IMR-90 (cell line): ENCODE data around the gene ATXN10. TPM values are rescaled to one million over a fixed set of nuclear protein-coding genes. Genes with fewer than 3 reads are reported as not detected.
A peak's percentile ranks its signal among the peaks of the same experiment; 100 is the strongest.

Experiments
- ATAC-seq: fragments of 200-7000 bp; cut with Tn5 transposase; 2 replicates; pipeline ENCODE4 v1.9.1; 2020; ENCODE audit warnings: low read depth, mild to moderate bottlenecking, moderate library complexity
- BruUV-seq: library from RNA; stranded (reverse); fragments of 400-500 nt; replicated peaks from 2 replicates; lab custom pipeline; 2021; lab: Mats Ljungman, UMichigan
- CTCF ChIA-PET: fragments of 300-600 bp; formaldehyde crosslinking; extraction: SDS; loops from one replicate; lab custom pipeline; 2021; ENCODE audit warnings: antibody characterized with exemption; lab: Yijun Ruan, JAX
- POLR2A ChIA-PET: fragments of 300-600 bp; sonication (Branson Sonifier 250); formaldehyde crosslinking; loops from one replicate; lab custom pipeline; 2022; ENCODE audit warnings: antibody characterized with exemption; ENCODE audit not compliant: unreplicated experiment; lab: Charles Lee
- DNase-seq: peaks from one replicate; pipeline ENCODE4 v3.0.0; 2013
- H2AFZ ChIP-seq: replicated peaks from 2 replicates; pipeline ENCODE3; 2013; ENCODE audit warnings: low read length, mild to moderate bottlenecking; ENCODE audit not compliant: poor library complexity
- H2AK5ac ChIP-seq: 2 replicates; pipeline ENCODE4 v1.6.1; 2013; ENCODE audit warnings: low read depth, low read length, inconsistent platforms
- H2AK9ac ChIP-seq: replicated peaks from 2 replicates; pipeline ENCODE3; 2013; ENCODE audit warnings: mild to moderate bottlenecking, low read depth, low read length, moderate library complexity; ENCODE audit not compliant: poor library complexity
- H2BK120ac ChIP-seq: 2 replicates; pipeline ENCODE4 v1.6.1; 2013; ENCODE audit warnings: low read depth, low read length, inconsistent platforms
- H2BK15ac ChIP-seq: 3 replicates; pipeline ENCODE4 v1.6.1; 2013; ENCODE audit warnings: low read depth, low read length, inconsistent platforms
- H2BK20ac ChIP-seq: 2 replicates; pipeline ENCODE4 v1.6.1; 2013; ENCODE audit warnings: low read depth, mild to moderate bottlenecking, inconsistent platforms, low read length, moderate library complexity
- H2BK5ac ChIP-seq: 2 replicates; pipeline ENCODE4 v1.6.1; 2013; ENCODE audit warnings: mild to moderate bottlenecking, low read depth, low read length, inconsistent platforms; ENCODE audit not compliant: poor library complexity, severe bottlenecking
- H3K14ac ChIP-seq: replicated peaks from 2 replicates; pipeline ENCODE4 v1.6.1; 2013; ENCODE audit warnings: low read depth, low read length, inconsistent platforms
- H3K18ac ChIP-seq: 2 replicates; pipeline ENCODE4 v1.6.1; 2013; ENCODE audit warnings: low read depth, low read length, control low read depth
- H3K23ac ChIP-seq: 2 replicates; pipeline ENCODE4 v1.6.1; 2013; ENCODE audit warnings: low read depth, low read length, inconsistent platforms
- H3K27ac ChIP-seq: 2 replicates; pipeline ENCODE4 v1.5.1; 2013; ENCODE audit warnings: mild to moderate bottlenecking, control low read depth, low read length; ENCODE audit not compliant: insufficient read depth
- H3K27me3 ChIP-seq: 2 replicates; pipeline ENCODE4 v1.6.1; 2013; ENCODE audit warnings: low read length; ENCODE audit not compliant: control insufficient read depth, insufficient read depth
- H3K36me3 ChIP-seq: 2 replicates; pipeline ENCODE4 v1.6.1; 2013; ENCODE audit warnings: low read length, mixed read lengths; ENCODE audit not compliant: control insufficient read depth, insufficient read depth
- H3K4ac ChIP-seq: 2 replicates; pipeline ENCODE4 v1.6.1; 2013; ENCODE audit warnings: low read depth, low read length, inconsistent platforms
- H3K4me1 ChIP-seq: 2 replicates; pipeline ENCODE4 v1.6.1; 2013; ENCODE audit warnings: low read length, mixed read lengths; ENCODE audit not compliant: control insufficient read depth, insufficient read depth
- H3K4me2 ChIP-seq: 2 replicates; pipeline ENCODE4 v1.6.1; 2013; ENCODE audit warnings: low read depth, mild to moderate bottlenecking, control low read depth, low read length, moderate library complexity
- H3K4me3 ChIP-seq: 2 replicates; pipeline ENCODE4 v1.5.1; 2013; ENCODE audit warnings: low read depth, mild to moderate bottlenecking, control low read depth, low read length, moderate library complexity; ENCODE audit not compliant: insufficient read depth
- H3K56ac ChIP-seq: 2 replicates; pipeline ENCODE4 v1.6.1; 2013; ENCODE audit warnings: low read length, inconsistent platforms; ENCODE audit not compliant: insufficient read depth; ENCODE audit errors: extremely low read depth
- H3K79me1 ChIP-seq, 2 experiments: 2 replicates each; pipeline ENCODE4 v1.6.1; 2013; ENCODE audit warnings: low read length in 2 of 2, inconsistent platforms in 1 of 2, low read depth in 1 of 2
- H3K9ac ChIP-seq: 2 replicates; pipeline ENCODE4 v1.6.1; 2013; ENCODE audit warnings: low read depth, low read length, control low read depth
- H3K9me1 ChIP-seq: 2 replicates; pipeline ENCODE4 v1.6.1; 2013; ENCODE audit warnings: low read length, inconsistent platforms; ENCODE audit not compliant: insufficient read depth
- H3K9me3 ChIP-seq: 2 replicates; pipeline ENCODE4 v1.6.1; 2013; ENCODE audit warnings: low read length; ENCODE audit not compliant: control insufficient read depth, insufficient read depth
- H4K20me1 ChIP-seq: 2 replicates; pipeline ENCODE4 v1.6.1; 2013; ENCODE audit warnings: low read length, inconsistent platforms; ENCODE audit not compliant: insufficient read depth
- H4K5ac ChIP-seq: 2 replicates; pipeline ENCODE4 v1.6.1; 2013; ENCODE audit warnings: mild to moderate bottlenecking, low read depth, low read length, control low read depth
- H4K8ac ChIP-seq, 2 experiments: 2 replicates each; pipeline ENCODE4 v1.6.1; 2013; ENCODE audit warnings: low read depth in 2 of 2, low read length in 2 of 2, control low read depth in 1 of 2, inconsistent platforms in 1 of 2
- H4K91ac ChIP-seq: 2 replicates; pipeline ENCODE4 v1.6.1; 2013; ENCODE audit warnings: low read depth, low read length, inconsistent platforms; ENCODE audit not compliant: insufficient read depth
- BHLHE40 ChIP-seq: fragments of 150-350 bp; IDR thresholded peaks from 2 replicates; pipeline ENCODE4 v1.6.1; 2016; ENCODE audit warnings: mild to moderate bottlenecking, low read depth, low read length
- CEBPB ChIP-seq: IDR thresholded peaks from 2 replicates; pipeline ENCODE4 v1.6.1; 2012; ENCODE audit warnings: low read depth, low read length, improper control_type of control experiment
- CHD1 ChIP-seq: IDR thresholded peaks from 2 replicates; pipeline ENCODE4 v1.6.1; 2012; ENCODE audit warnings: low read depth, low read length, improper control_type of control experiment
- CTCF ChIP-seq: conservative IDR thresholded peaks from 2 replicates; pipeline ENCODE4 v1.5.1; 2012; ENCODE audit warnings: mild to moderate bottlenecking, low read depth, low read length, improper control_type of control experiment
- ELK1 ChIP-seq: fragments of 150-350 bp; IDR thresholded peaks from 2 replicates; pipeline ENCODE4 v1.6.1; 2016; ENCODE audit warnings: low read depth, mild to moderate bottlenecking, low read length, moderate library complexity, borderline replicate concordance
- MAFK ChIP-seq: IDR thresholded peaks from 2 replicates; pipeline ENCODE4 v1.6.1; 2012; ENCODE audit warnings: low read depth, low read length, improper control_type of control experiment
- NFE2L2 ChIP-seq: fragments of 150-350 bp; IDR thresholded peaks from 2 replicates; pipeline ENCODE4 v1.6.1; 2016; ENCODE audit warnings: low read depth, mild to moderate bottlenecking, low read length
- POLR2A ChIP-seq: IDR thresholded peaks from 2 replicates; pipeline ENCODE4 v1.6.1; 2012; ENCODE audit warnings: mild to moderate bottlenecking, low read depth, low read length
- RAD21 ChIP-seq: IDR thresholded peaks from 2 replicates; pipeline ENCODE4 v1.6.1; 2012; ENCODE audit warnings: low read length, improper control_type of control experiment
- RCOR1 ChIP-seq: IDR thresholded peaks from 2 replicates; pipeline ENCODE4 v1.6.1; 2012; ENCODE audit warnings: mild to moderate bottlenecking, low read length, improper control_type of control experiment; ENCODE audit not compliant: insufficient replicate concordance
- RFX5 ChIP-seq: IDR thresholded peaks from 2 replicates; pipeline ENCODE4 v1.8.0; 2012; ENCODE audit warnings: low read depth, mild to moderate bottlenecking, low read length, moderate library complexity
- WGBS, 2 experiments: methylation state at CpG; one replicate each; pipeline versions ENCODE4 v1.1.5 to v1.1.7; 2013; ENCODE audit warnings: missing lambda C conversion rate in 2 of 2; ENCODE audit not compliant: insufficient read length in 1 of 2; ENCODE audit errors: extremely low coverage in 2 of 2; 5-methylcytosine and 5-hydroxymethylcytosine counted together
- dilution Hi-C: fragments of 300-500 bp; cut with HindIII; formaldehyde crosslinking; loops from one replicate; pipeline ENCODE4 v1.14.3; 2018; ENCODE audit warnings: low sequenced_read_pairs; ENCODE audit not compliant: unreplicated experiment
- in situ Hi-C: fragments of 300-500 bp; cut with MboI; formaldehyde crosslinking; loops from 3 replicates; pipeline ENCODE4 v1.14.3; 2019; ENCODE audit warnings: low sequenced_read_pairs, inconsistent platforms, mixed read lengths
- intact Hi-C: fragments of 100-400 bp; cut with micrococcal nuclease; formaldehyde crosslinking; loops from 2 replicates; pipeline ENCODE4 v1.10.0; 2022
- polyA plus RNA-seq, 3 experiments: library from polyadenylated mRNA; depleted of rRNA; stranded (reverse); fragments of >200 nt; gene quantifications; 2 replicates each; pipeline ENCODE4 v1.2.3, GENCODE V29; 2012; ENCODE audit warnings: low replicate concordance in 1 of 3
- total RNA-seq: library from RNA; depleted of rRNA; stranded (reverse); fragments of >200 nt; gene quantifications from 2 replicates; pipeline ENCODE4 v1.2.3, GENCODE V29; 2012

ATXN10 gene
- total and polyA plus RNA-seq, 2 of the 4 experiments (the other 2 are of a cell fraction) = 116 to 231 TPM

- in situ Hi-C loops = no loop called here
- no peak overlapping the region for H3K14ac ChIP-seq
- POLR2A ChIA-PET = no interaction called here
- TF ChIP-seq CEBPB = no peak
- no peak for TF ChIP-seq MAFK
- TF ChIP-seq POLR2A = no peak
- no peak for TF ChIP-seq CTCF
- no peak for TF ChIP-seq CHD1
- no peak for TF ChIP-seq RAD21
- TF ChIP-seq NFE2L2 = no peak
- TF ChIP-seq RCOR1 = no peak
- no peak for TF ChIP-seq RFX5
- no peak for TF ChIP-seq BHLHE40
- TF ChIP-seq ELK1 = no peak
- H2BK20ac ChIP-seq = no peak overlapping the region
- H3K4me1 ChIP-seq = no peaks in the 10 kb centered on the region; the same call in 1 of the 2 replicates
- BruUV-seq = no TSS peak
- H3K9me1 ChIP-seq = 0 out of 2 replicates have a peak, but pooled peaks cover 3% of the 10 kb centered on the region
- DNase-seq = no peak
- no peak overlapping the region for H3K4ac ChIP-seq
- no peaks in the 10 kb centered on the region for H3K36me3 ChIP-seq
- WGBS, 2 experiments = 16% methylated on average over 2 of the region's 15 CpGs; no CpG with 5 or more reads in 1 of the 2 experiments
- no peak overlapping the region for H3K4me3 ChIP-seq
- H2BK120ac ChIP-seq = no peak overlapping the region
- no peak overlapping the region; the same call in 1 of the 2 replicates for H3K4me2 ChIP-seq
- no peak overlapping the region for H3K27ac ChIP-seq
- dilution Hi-C loops = no loop called here
- H3K79me1 ChIP-seq = no peaks in the 10 kb centered on the region
- ATAC-seq = peak; percentile 64
- H4K91ac ChIP-seq = no peak overlapping the region
- no peak overlapping the region for H2AK9ac ChIP-seq
- intact Hi-C loops = no loop called here
- no peak overlapping the region for H3K18ac ChIP-seq
- H3K9me3 ChIP-seq = no peaks in the 10 kb centered on the region
- H3K9ac ChIP-seq = no peak overlapping the region
- H4K5ac ChIP-seq = no peak overlapping the region
- H3K23ac ChIP-seq = no peak overlapping the region
- H2BK5ac ChIP-seq = no peak overlapping the region
- H3K27me3 ChIP-seq = peaks cover 39% of the 10 kb centered on the region
- CTCF ChIA-PET = interaction anchor here (0.6 kb wide), 2 partner anchors 208 to 345 kb away, joined by 3 read pairs; no protein-coding TSS in a partner anchor
- no peak overlapping the region for H2AK5ac ChIP-seq
- H2AFZ ChIP-seq = peak overlapping the region; percentile 33
- H3K56ac ChIP-seq = no peak overlapping the region
- H2BK15ac ChIP-seq = no peak overlapping the region
- no peak overlapping the region for H4K8ac ChIP-seq
- H4K20me1 ChIP-seq = no peaks in the 10 kb centered on the region
Measured at GRCh38 chr22:45632791-45633515, 38.7 kb upstream of the ATXN10 start.
